K562 (cell line): ENCODE data around the gene DUSP10. TPM values are rescaled to one million over a fixed set of nuclear protein-coding genes. Genes with fewer than 3 reads are reported as not detected.

ENCODE experiments used
- ATAC-seq: fragments of 200-7000 bp; cut with Tn5 transposase; 3 replicates; pipeline ENCODE4 v1.9.1; 2020; ENCODE audit warnings: moderate library complexity
- BruUV-seq: library from RNA; stranded (reverse); fragments of 400-500 nt; replicated peaks from 2 replicates; lab custom pipeline; 2021; lab: Mats Ljungman, UMichigan
- CTCF ChIA-PET: fragments of 300-600 bp; formaldehyde crosslinking; extraction: SDS; loops from one replicate; lab custom pipeline; 2021; ENCODE audit warnings: low intra/inter-chr PET ratio; lab: Yijun Ruan, JAX
- POLR2A ChIA-PET: fragments of 300-600, 350-650 bp; sonication (Branson Sonifier 250); formaldehyde crosslinking; extraction: SDS; loops from one replicate; lab custom pipeline; 2021; ENCODE audit warnings: antibody characterized with exemption, inconsistent platforms; lab: Yijun Ruan, JAX
- DNase-seq, 4 experiments: peaks; one replicate each; pipeline versions ENCODE4 v3.0.0 to v3.0.0-alpha.2; 2011 to 2018; ENCODE audit warnings: low spot score in 3 of 4, mixed read lengths in 3 of 4; ENCODE audit errors: extremely low read depth in 1 of 4
- FAIRE-seq: peaks from 2 replicates; lab custom pipeline; 2011; peaks lifted over from hg19 to GRCh38; lab: Jason Lieb, UNC
- H2AFZ ChIP-seq: 2 replicates; pipeline ENCODE4 v1.6.0; 2011; ENCODE audit warnings: low read depth, low read length, control low read depth, inconsistent platforms
- H3K27ac ChIP-seq: fragments of 200-600 bp; 3 replicates; pipeline ENCODE4 v1.8.0; 2011; ENCODE audit warnings: low read depth, mild to moderate bottlenecking, control low read depth, inconsistent platforms, low read length, moderate library complexity, mixed read lengths; ENCODE audit errors: extremely low read depth
- H3K27me3 ChIP-seq, 2 experiments: fragments of 300-600 bp in 1 of 2; 2 replicates in 1 of 2; 3 replicates in 1 of 2; pipeline versions ENCODE4 v1.6.0 to v1.8.0; 2011; ENCODE audit warnings: inconsistent platforms in 2 of 2, low read length in 2 of 2, mild to moderate bottlenecking in 1 of 2, mixed read lengths in 1 of 2, moderate library complexity in 1 of 2; ENCODE audit not compliant: control insufficient read depth in 2 of 2, insufficient read depth in 2 of 2
- H3K36me3 ChIP-seq: fragments of 300-600 bp; 3 replicates; pipeline ENCODE4 v1.8.0; 2011; ENCODE audit warnings: mild to moderate bottlenecking, low read length, inconsistent platforms; ENCODE audit not compliant: control insufficient read depth, insufficient read depth
- H3K4me1 ChIP-seq, 2 experiments: fragments of 200-600 bp in 1 of 2; replicated peaks in 1 of 2; 2 replicates in 1 of 2; 3 replicates in 1 of 2; pipeline versions ENCODE4 v1.5.1 to v1.8.0; 2011; ENCODE audit warnings: inconsistent platforms in 2 of 2, low read length in 2 of 2, mild to moderate bottlenecking in 1 of 2, mixed read lengths in 1 of 2, moderate library complexity in 1 of 2; ENCODE audit not compliant: control insufficient read depth in 2 of 2, insufficient read depth in 2 of 2
- H3K4me2 ChIP-seq: 2 replicates; pipeline ENCODE4 v1.6.1; 2011; ENCODE audit warnings: low read length, control low read depth, inconsistent platforms, mixed read lengths; ENCODE audit not compliant: insufficient read depth
- H3K4me3 ChIP-seq: fragments of 200-600 bp; sonication (generic), shearing (Covaris generic); 2 replicates; pipeline ENCODE4 v1.5.1; 2016; ENCODE audit warnings: control low read depth, inconsistent platforms
- H3K79me2 ChIP-seq: fragments of 200-600 bp; 3 replicates; pipeline ENCODE4 v1.8.0; 2011; ENCODE audit warnings: low read length, inconsistent platforms; ENCODE audit not compliant: control insufficient read depth, insufficient read depth
- H3K9ac ChIP-seq, 2 experiments: 2 replicates each; pipeline versions ENCODE4 v1.6.0 to v1.6.1; 2011; ENCODE audit warnings: low read depth in 2 of 2, low read length in 2 of 2, control low read depth in 1 of 2, inconsistent platforms in 1 of 2, mild to moderate bottlenecking in 1 of 2, mixed read lengths in 1 of 2; ENCODE audit not compliant: insufficient read depth in 1 of 2
- H3K9me1 ChIP-seq: one replicate; pipeline ENCODE4 v1.6.0; 2011; ENCODE audit warnings: inconsistent platforms, mild to moderate bottlenecking, low read length, moderate library complexity; ENCODE audit not compliant: control insufficient read depth, insufficient read depth
- H3K9me3 ChIP-seq: replicated peaks from 2 replicates; pipeline ENCODE4 v1.5.1; 2011; ENCODE audit warnings: low read depth, low read length, inconsistent platforms; ENCODE audit not compliant: control insufficient read depth, insufficient read depth
- H4K20me1 ChIP-seq: replicated peaks from 2 replicates; pipeline ENCODE4 v1.6.1; 2011; ENCODE audit warnings: low read length, inconsistent platforms, mixed read lengths; ENCODE audit not compliant: control insufficient read depth, insufficient read depth
- CBX2 ChIP-seq: fragments of 200-600 bp; sonication (generic); IDR thresholded peaks from one replicate; pipeline ENCODE4 v1.6.1; 2012; ENCODE audit warnings: mild to moderate bottlenecking, low read length, inconsistent platforms; ENCODE audit not compliant: insufficient read depth, poor library complexity, severe bottlenecking
- EGR1 ChIP-seq: fragments of 450-650 bp; conservative IDR thresholded peaks from 2 replicates; pipeline ENCODE4 v1.6.1; 2017; ENCODE audit warnings: mild to moderate bottlenecking
- GMEB1 ChIP-seq: fragments of 250-450 bp; sonication (Bioruptor Pico); IDR thresholded peaks from 2 replicates; pipeline ENCODE4 v1.4.0; 2020; ENCODE audit warnings: mild to moderate bottlenecking
- HSF4 ChIP-seq: fragments of 250-450 bp; sonication (Bioruptor Pico); IDR thresholded peaks from 2 replicates; pipeline ENCODE4 v2.1.2; 2022; ENCODE audit warnings: mild to moderate bottlenecking, moderate library complexity, borderline replicate concordance
- KAT2B ChIP-seq: IDR thresholded peaks from one replicate; pipeline ENCODE4 v1.6.1; 2012; ENCODE audit warnings: low read depth, mild to moderate bottlenecking, control low read depth, inconsistent platforms, low read length, moderate library complexity
- KLF10 ChIP-seq: fragments of 250-450 bp; sonication (Bioruptor Pico); IDR thresholded peaks from 2 replicates; pipeline ENCODE4 v1.6.1; 2021; ENCODE audit warnings: matching md5 sums
- MEIS2 ChIP-seq: fragments of 450-650 bp; IDR thresholded peaks from 2 replicates; pipeline ENCODE4 v1.6.1; 2014; ENCODE audit warnings: mild to moderate bottlenecking; ENCODE audit not compliant: partially characterized antibody
- PRDM10 ChIP-seq: fragments of 450-650 bp; IDR thresholded peaks from 2 replicates; pipeline ENCODE4 v1.6.1; 2018; ENCODE audit not compliant: partially characterized antibody
- PTTG1 ChIP-seq: fragments of 450-650 bp; IDR thresholded peaks from 2 replicates; pipeline ENCODE4 v1.6.1; 2016; ENCODE audit warnings: low read depth, mild to moderate bottlenecking, missing genetic modification characterization, missing compliant biosample characterization
- ZFP91 ChIP-seq: sonication (generic); formaldehyde crosslinking; IDR thresholded peaks from 2 replicates; pipeline ENCODE4 v1.8.0; 2022; ENCODE audit warnings: mild to moderate bottlenecking, missing genetic modification reagents
- ZNF133 ChIP-seq: fragments of 250-450 bp; sonication (Bioruptor Pico); IDR thresholded peaks from 2 replicates; pipeline ENCODE4 v1.4.0; 2020; ENCODE audit warnings: mild to moderate bottlenecking
- ZNF23 ChIP-seq: fragments of 250-450 bp; sonication (Bioruptor Pico); IDR thresholded peaks from 2 replicates; pipeline ENCODE4 v1.4.0; 2020; ENCODE audit warnings: mild to moderate bottlenecking
- ZNF280A ChIP-seq: fragments of 450-650 bp; IDR thresholded peaks from 2 replicates; pipeline ENCODE4 v1.6.1; 2018; ENCODE audit warnings: mild to moderate bottlenecking, low read depth; ENCODE audit not compliant: partially characterized antibody
- ZNF77 ChIP-seq: fragments of 250-450 bp; sonication (Bioruptor Pico); IDR thresholded peaks from 2 replicates; pipeline ENCODE4 v1.5.0; 2020
- ZNF830 ChIP-seq: fragments of 250-450 bp; sonication (Bioruptor Pico); IDR thresholded peaks from 2 replicates; pipeline ENCODE4 v1.5.0; 2021; ENCODE audit warnings: mild to moderate bottlenecking
- WGBS: fragments of 100-300 bp; shearing (Covaris generic); methylation state at CpG from one replicate; pipeline ENCODE4 v1.1.6; 2016; ENCODE audit warnings: low coverage, mixed read lengths; ENCODE audit not compliant: insufficient coverage; ENCODE audit errors: missing lambda C conversion rate; 5-methylcytosine and 5-hydroxymethylcytosine counted together
- in situ Hi-C: fragments of 300-500 bp; cut with MboI; formaldehyde crosslinking; loops from 4 replicates; pipeline ENCODE4 v1.15.0; 2018; ENCODE audit warnings: inconsistent platforms, mixed read lengths
- intact Hi-C: fragments of 100-400 bp; cut with micrococcal nuclease; formaldehyde crosslinking; loops from 2 replicates; pipeline ENCODE4 v1.14.2; 2022
- polyA plus RNA-seq, 8 experiments: library from polyadenylated mRNA; depleted of rRNA in 4 of 8; stranded (reverse) in 5 of 8; unstranded in 3 of 8; fragments of >200 nt; fragmentation: Nextera tagmentation in 2 of 8; fragmentation: Illumina TruSeq in 1 of 8; extraction: Ambion mirVana in 2 of 8; extraction: Trizol in 1 of 8; gene quantifications; 2 replicates each; pipeline versions ENCODE4 v1.2.1 to v1.2.3, GENCODE V29; 2011 to 2014; ENCODE audit warnings: inconsistent platforms in 1 of 8, missing spikeins in 1 of 8
- total RNA-seq, 7 experiments: library from RNA; depleted of rRNA in 6 of 7; stranded (reverse); fragments of >200 nt in 6 of 7; fragmentation: Illumina TruSeq in 2 of 7; extraction: Trizol in 2 of 7; gene quantifications; 2 replicates each; pipeline versions ENCODE4 v1.2.1 to v1.2.3, GENCODE V29; 2011 to 2021; ENCODE audit warnings: low replicate concordance in 1 of 7

DUSP10 gene
- total and polyA plus RNA-seq, 9 of the 15 experiments (the other 6 are each of a cell fraction or from before 2014, with no cell fraction given): 1.7 to 8.3 (median 6.1) TPM

- no peaks in the 10 kb centered on the region for H3K9me3 ChIP-seq
- no peak overlapping the region for H3K27ac ChIP-seq
- intact Hi-C loops (no loop called here), in situ Hi-C loops (no loop called here)
- FAIRE-seq: no peak
- WGBS: 0% methylated on average over 1 of the region's 1 CpG
- H3K4me2 ChIP-seq: no peak overlapping the region
- H3K9me1 ChIP-seq: no peaks in the 10 kb centered on the region
- H3K4me3 ChIP-seq: no peak overlapping the region
- H3K79me2 ChIP-seq: no peaks in the 10 kb centered on the region
- H3K36me3 ChIP-seq: no peaks in the 10 kb centered on the region
- H3K27me3 ChIP-seq: no peaks in the 10 kb centered on the region
- no peak for DNase-seq
- ATAC-seq: no peak
- H2AFZ ChIP-seq: no peak overlapping the region
- no peaks in the 10 kb centered on the region; a peak in 1 of 5 replicates for H3K4me1 ChIP-seq
- BruUV-seq: no TSS peak
- CTCF ChIA-PET: no interaction called here
- no peaks in the 10 kb centered on the region for H4K20me1 ChIP-seq
- no peak overlapping the region for H3K9ac ChIP-seq
- POLR2A ChIA-PET: no interaction called here
- TF ChIP-seq HSF4 (CRISPR knock-in tag) (no peak), ZNF280A (no peak), PRDM10 (no peak), CBX2 (no peak), KLF10 (no peak), ZNF830 (CRISPR knock-in tag) (no peak), MEIS2 (no peak), ZNF23 (CRISPR knock-in tag) (no peak), ZNF133 (no peak), KAT2B (no peak), EGR1 (no peak), ZNF77 (CRISPR knock-in tag) (no peak), GMEB1 (CRISPR knock-in tag) (no peak), PTTG1 (no peak), ZFP91 (no peak)
Observed at GRCh38 chr1:221695301-221695700, 46.6 kb downstream of the DUSP10 start.
